Stomach smooth muscle (tissue), 2 donors: ENCODE results near the gene ZC2HC1B.
A peak's percentile ranks its signal among the peaks of the same experiment; 100 is the strongest.
"Not testable (repeated sequence)": the region's sequence is repeated elsewhere in the genome, so short reads cannot be mapped to it uniquely, and the experiment has no call there.

Experiments
- H3K27ac ChIP-seq: one replicate; pipeline ENCODE4 v1.7.0; 2013; ENCODE audit warnings: mild to moderate bottlenecking, low read length, inconsistent platforms
- H3K27me3 ChIP-seq, 2 donors: one replicate each; pipeline ENCODE4 v1.7.0; 2013; ENCODE audit warnings: low read length in 2 of 2; ENCODE audit not compliant: insufficient read depth in 2 of 2, control insufficient read depth in 1 of 2
- H3K36me3 ChIP-seq, 2 donors: one replicate each; pipeline ENCODE4 v1.7.0; 2013; ENCODE audit warnings: low read length in 2 of 2; ENCODE audit not compliant: control insufficient read depth in 2 of 2, insufficient read depth in 2 of 2
- H3K4me1 ChIP-seq: one replicate; pipeline ENCODE4 v1.7.0; 2013; ENCODE audit warnings: low read length; ENCODE audit not compliant: control insufficient read depth, insufficient read depth
- H3K4me3 ChIP-seq, 2 donors: one replicate each; pipeline ENCODE4 v1.7.0; 2013; ENCODE audit warnings: low read length in 2 of 2
- H3K9ac ChIP-seq, 2 donors: one replicate each; pipeline ENCODE4 v1.7.0; 2013; ENCODE audit warnings: low read length in 2 of 2, mild to moderate bottlenecking in 1 of 2
- H3K9me3 ChIP-seq, 2 donors: one replicate each; pipeline ENCODE4 v1.7.0; 2013; ENCODE audit warnings: low read length in 2 of 2; ENCODE audit not compliant: control insufficient read depth in 2 of 2
- donor health status: healthy.
- donor health status: Pancreatic carcinoma.

Gene ZC2HC1B

DNA sequence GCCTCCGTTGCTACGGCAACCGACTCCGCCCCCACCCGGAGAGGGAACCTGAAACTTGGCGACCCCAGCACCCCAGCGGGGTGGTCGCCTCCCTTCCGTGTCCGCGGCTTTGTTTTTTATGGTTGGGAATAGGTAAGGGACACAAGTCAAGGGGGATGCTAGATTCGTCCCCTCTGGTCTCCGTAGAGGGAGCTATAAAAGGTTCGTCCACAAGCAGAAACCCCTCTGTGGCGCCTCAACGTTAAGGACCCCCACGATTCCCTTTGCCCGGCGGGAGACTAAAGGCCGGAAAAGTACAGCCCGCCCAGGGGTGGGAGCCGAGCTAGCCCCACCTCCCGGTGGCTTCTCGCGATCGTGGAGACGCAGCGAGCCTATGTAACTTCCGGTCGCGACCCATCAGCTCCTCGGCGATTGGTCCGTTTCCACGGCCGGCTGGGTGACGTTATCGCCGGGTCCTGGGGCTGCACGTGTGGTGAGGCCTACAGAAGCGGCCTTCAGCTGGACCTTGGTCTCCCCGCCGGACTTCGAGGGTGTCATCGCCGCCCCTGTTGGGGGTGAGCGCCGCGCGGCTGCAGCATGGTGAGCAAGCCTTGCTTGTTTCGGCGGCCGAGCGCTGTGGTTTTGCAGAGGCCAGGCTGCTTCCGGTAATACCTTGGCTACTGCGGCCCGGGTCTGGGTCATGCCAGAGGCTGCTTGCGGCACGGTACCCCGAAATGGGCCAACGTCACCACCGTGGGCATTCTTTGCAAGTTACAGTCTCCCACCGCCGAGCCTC lies 21.2 kb upstream of the ZC2HC1B start, which contains the start of gene LTV1:
LTV1 (plus strand) TSS at position 437 of the 775 bp plus-strand sequence; CDS start at position 577, 140 bp downstream.
- peak within 1 kb of the TSS; percentile 98 for H3K27ac ChIP-seq
- H3K27me3 ChIP-seq: no peaks in the 10 kb centered on the region
- H3K36me3 ChIP-seq: peaks cover 20 to 30% of the 10 kb centered on the region in 2 donors
- H3K4me1 ChIP-seq: peaks cover 4% of the 10 kb centered on the region
- peak within 1 kb of the TSS; percentile 99 for H3K9ac ChIP-seq
- peak within 1 kb of the TSS; percentile 95 to 96 for H3K4me3 ChIP-seq
- no peaks in the 10 kb centered on the region for H3K9me3 ChIP-seq

DNA sequence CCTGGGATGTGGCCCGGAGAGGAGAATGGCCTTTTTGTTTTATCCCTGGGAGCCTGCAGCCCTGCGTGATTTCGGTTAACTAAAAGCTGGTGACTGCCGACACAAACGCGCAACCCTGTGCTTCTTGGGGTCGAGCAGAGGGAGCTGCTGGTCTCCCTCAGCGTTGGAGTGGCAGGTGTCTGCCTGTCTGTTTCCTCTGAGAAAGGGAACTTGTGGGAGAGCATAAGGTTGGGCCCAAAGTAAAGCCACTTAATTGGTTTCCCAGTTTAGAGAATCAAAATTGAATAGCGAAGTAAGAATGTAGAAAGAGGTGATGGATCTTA lies 20.6 kb upstream of the ZC2HC1B start:
- peak overlapping the region; percentile 98 for H3K27ac ChIP-seq
- H3K36me3 ChIP-seq: peaks cover 26 to 35% of the 10 kb centered on the region in 2 donors
- H3K9me3 ChIP-seq: no peaks in the 10 kb centered on the region
- no peaks in the 10 kb centered on the region for H3K27me3 ChIP-seq
- peak overlapping the region; percentile 99 for H3K9ac ChIP-seq
- H3K4me1 ChIP-seq: peaks cover 4% of the 10 kb centered on the region
- H3K4me3 ChIP-seq: peak overlapping the region; percentile 95 to 96

DNA sequence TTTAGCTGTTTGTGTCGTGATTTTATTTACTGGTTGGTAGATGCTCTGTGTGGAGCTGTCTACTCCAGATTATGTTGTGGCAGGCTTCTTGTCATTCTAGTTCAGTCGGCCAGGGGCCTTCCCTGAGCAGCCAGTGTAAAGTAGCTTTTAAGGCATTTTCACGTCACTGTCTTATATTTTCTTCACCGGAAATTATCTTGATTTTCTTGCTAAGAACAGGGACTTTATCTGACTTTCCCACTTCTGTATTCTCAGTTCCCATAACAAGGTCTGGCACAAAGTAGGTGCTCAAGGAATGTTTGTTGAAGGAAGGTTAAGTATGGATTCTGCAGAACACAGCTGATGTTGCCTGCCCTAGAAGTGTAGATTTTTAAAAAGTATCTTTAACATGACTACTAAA lies 20.3 kb upstream of the ZC2HC1B start:
- peak overlapping the region; percentile 95 to 96 for H3K4me3 ChIP-seq

DNA sequence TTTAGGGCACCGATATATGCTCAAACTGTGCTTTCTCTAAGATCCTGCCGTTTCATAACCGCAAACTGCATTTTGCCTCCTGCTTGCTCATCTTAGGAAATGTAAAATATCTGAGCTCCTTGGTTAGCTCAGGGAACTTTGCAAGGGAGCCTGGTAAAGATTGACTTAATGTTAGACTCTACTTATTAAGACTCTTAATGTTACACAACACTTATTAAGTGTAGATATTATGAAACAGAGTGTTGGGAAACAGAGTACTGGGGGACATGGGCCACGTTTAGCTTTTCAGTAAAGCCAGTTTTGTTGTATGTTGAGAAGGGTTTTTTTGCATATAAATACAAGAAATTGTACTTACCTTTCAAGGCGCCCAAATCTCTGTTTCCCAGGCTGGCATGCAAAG lies 19.2 kb upstream of the ZC2HC1B start:
- Histone ChIP-seq H3K9ac (no peak overlapping the region), H3K4me1 (peaks cover 4% of the 10 kb centered on the region), H3K27me3 (no peaks in the 10 kb centered on the region), H3K27ac (no peak overlapping the region), H3K36me3 (peaks cover 38 to 45% of the 10 kb centered on the region in 2 donors), H3K9me3 (no peaks in the 10 kb centered on the region), H3K4me3 (no peak overlapping the region)

More for the DNA sequence above, 20.3 kb upstream of the ZC2HC1B start:
- Histone ChIP-seq H3K27ac (no peak overlapping the region), H3K36me3 (peaks cover 30 to 38% of the 10 kb centered on the region in 2 donors), H3K9me3 (no peaks in the 10 kb centered on the region), H3K9ac (peak overlapping the region; percentile 99), H3K27me3 (no peaks in the 10 kb centered on the region), H3K4me1 (peaks cover 4% of the 10 kb centered on the region)

DNA sequence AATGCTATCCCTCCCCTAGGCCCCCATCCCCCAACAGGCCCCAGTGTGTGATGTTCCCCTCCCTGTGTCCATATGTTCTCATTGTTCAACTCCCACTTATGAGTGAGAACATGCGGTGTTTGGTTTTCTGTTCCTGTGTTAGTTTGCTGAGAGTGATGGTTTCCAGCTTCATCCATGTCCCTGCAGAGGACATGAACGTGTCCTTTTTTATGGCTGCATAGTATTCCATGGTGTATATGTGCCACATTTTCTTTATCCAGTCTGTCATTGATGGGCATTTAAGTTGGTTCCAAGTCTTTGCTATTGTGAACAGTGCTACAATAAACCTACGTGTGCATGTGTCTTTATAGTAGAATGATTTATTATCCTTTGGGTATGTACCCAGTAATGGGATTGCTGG lies 12.6 kb upstream of the ZC2HC1B start:
- H3K4me3 ChIP-seq, H3K9me3 ChIP-seq, H3K27ac ChIP-seq, H3K9ac ChIP-seq, H3K4me1 ChIP-seq, H3K27me3 ChIP-seq: not testable (repeated sequence)
- peaks cover 45% of the 10 kb centered on the region in 2 donors for H3K36me3 ChIP-seq

DNA sequence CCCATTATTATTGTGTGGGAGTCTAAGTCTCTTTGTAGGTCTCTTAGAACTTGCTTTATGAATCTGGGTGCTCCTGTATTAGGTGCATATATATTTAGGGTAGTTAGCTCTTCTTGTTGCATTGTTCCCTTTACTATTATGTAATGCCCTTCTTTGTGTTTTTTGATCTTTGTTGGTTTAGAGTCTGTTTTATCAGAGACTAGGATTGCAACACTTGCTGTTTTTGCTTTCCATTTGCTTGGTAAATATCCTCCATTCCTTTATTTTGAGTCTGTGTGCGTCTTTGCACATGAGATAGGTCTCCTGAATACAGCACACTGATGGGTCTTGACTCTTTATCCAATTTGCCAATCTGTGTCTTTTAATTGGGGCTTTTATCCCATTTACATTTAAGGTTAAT lies 9.2 kb upstream of the ZC2HC1B start:
- not testable (repeated sequence) for H3K9me3 ChIP-seq, H3K9ac ChIP-seq, H3K4me1 ChIP-seq, H3K27me3 ChIP-seq, H3K27ac ChIP-seq, H3K4me3 ChIP-seq
- peaks cover 43 to 47% of the 10 kb centered on the region in 2 donors for H3K36me3 ChIP-seq

DNA sequence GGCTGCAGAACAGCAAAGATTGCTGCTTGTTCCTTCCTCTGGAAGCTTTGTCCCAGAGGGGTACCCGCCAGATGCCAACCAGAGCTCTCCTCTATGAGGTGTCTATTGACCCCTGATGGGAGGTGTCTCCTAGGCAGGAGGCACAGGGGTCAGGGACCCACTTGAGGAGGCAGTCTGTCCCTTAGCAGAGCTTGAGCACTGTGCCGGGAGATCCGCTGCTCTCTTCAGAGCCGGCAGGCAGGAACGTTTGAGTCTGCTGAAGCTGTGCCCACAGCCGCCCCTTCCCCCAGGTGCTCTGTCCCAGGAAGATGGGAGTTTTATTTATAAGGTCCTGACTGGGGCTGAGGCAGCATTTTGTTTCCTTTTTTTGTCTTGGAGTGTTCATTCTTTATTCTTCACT lies 7.5 kb upstream of the ZC2HC1B start:
- H3K4me3 ChIP-seq, H3K9ac ChIP-seq, H3K27ac ChIP-seq, H3K27me3 ChIP-seq, H3K9me3 ChIP-seq, H3K4me1 ChIP-seq: not testable (repeated sequence)
- peaks cover 35 to 37% of the 10 kb centered on the region in 2 donors for H3K36me3 ChIP-seq

DNA sequence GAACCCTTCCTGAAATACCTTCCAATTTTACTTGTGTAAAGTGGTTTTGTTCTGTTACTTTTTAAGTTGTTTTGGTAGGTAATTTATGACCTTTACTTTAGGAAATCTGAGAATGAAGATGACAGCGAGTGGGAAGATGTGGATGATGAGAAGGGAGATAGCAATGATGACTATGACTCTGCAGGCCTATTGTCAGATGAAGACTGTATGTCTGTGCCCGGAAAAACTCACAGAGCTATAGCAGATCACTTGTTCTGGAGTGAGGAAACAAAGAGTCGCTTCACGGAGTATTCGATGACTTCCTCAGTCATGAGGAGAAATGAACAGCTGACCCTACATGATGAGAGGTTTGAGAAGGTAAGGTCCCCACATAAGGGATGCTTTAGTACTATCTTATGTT lies 6.6 kb upstream of the ZC2HC1B start:
- Histone ChIP-seq H3K36me3 (peaks cover 35 to 37% of the 10 kb centered on the region in 2 donors), H3K27me3 (no peaks in the 10 kb centered on the region), H3K4me1 (no peaks in the 10 kb centered on the region), H3K9ac (no peak overlapping the region), H3K9me3 (peaks cover 0 to 3% of the 10 kb centered on the region in 2 donors), H3K27ac (no peak overlapping the region), H3K4me3 (no peak overlapping the region)

DNA sequence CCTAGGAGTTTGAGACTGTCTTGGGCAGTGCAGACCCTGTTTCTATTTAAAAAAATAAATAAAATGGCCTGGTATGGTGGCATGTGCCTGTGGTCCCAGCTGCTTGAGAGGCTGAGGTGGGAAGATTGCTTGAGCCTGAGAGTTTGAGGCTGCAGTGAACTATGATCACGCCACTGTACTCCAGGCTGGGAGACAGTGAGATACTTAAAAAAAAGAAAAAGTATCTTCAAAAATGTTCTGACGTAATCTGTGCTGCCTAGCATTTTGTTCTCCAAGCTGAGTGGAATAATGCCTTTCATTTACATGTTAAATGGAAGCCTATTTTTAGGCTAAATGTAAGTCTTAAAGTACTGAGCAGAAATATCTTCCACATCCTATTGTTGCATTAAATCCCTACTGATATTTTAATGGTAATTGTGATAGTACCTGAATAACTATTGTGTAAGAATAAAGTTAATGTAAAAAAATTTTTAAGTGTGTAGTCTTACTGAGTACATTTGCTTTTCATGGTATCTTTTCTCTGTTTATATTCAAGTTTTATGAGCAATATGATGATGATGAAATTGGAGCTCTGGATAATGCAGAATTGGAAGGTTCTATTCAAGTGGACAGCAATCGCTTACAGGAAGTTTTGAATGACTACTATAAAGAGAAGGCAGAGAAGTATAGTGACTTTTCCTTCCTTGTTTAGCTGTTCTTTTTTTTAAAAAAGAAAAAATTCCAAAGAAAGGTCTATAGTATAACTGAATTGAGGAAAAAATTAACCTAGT lies 4.2 kb upstream of the ZC2HC1B start:
- Histone ChIP-seq H3K27me3 (no peaks in the 10 kb centered on the region), H3K9ac (no peak overlapping the region), H3K9me3 (peaks cover 0 to 3% of the 10 kb centered on the region in 2 donors), H3K4me1 (peaks cover 6% of the 10 kb centered on the region), H3K4me3 (no peak overlapping the region), H3K27ac (no peak overlapping the region), H3K36me3 (peaks cover 35 to 37% of the 10 kb centered on the region in 2 donors)

DNA sequence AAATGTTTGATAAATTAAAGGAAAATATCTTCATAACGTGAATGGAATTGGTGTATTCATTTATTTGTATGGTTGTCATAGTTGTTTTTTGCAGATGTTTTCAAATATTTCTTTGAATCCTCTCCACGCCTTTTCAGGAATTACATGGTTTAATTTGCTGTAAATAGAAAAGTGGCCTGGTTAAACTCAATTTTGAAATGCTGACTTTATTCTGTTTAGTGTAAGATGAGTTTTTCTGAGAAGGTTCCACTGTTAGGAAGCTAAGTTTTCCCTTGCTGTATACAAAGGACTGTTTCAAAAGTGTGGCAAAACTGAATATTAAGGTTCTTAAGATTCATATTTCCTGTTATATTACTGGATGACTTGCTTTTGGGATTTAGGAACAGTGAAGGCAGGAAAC lies 503 bp upstream of the ZC2HC1B start:
- Histone ChIP-seq H3K4me1 (peaks cover 11% of the 10 kb centered on the region), H3K27me3 (no peaks in the 10 kb centered on the region), H3K36me3 (peaks cover 8 to 11% of the 10 kb centered on the region in 2 donors), H3K9me3 (no peaks in the 10 kb centered on the region), H3K4me3 (no peak overlapping the region), H3K27ac (peak overlapping the region; percentile 50), H3K9ac (no peak overlapping the region)

DNA sequence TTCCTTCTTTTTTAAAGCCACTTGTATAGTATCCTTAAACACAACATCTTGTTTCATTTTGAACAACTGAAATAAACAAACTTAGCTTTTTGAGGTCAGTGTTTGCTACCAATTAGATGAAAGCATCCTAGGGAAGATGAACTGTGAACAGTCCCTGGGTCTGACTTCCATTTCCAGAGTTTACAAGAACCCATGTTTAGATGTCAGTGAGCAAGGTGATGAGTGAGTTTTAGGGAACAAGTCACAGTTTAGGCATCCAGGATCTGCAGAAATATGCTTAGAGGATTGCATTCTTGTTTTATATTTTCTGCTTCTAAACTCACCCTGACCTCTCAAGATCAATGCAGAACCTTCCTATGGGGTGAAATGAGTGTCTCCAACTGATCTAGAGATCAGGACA lies 3.0 kb downstream of the ZC2HC1B start:
- no peaks in the 10 kb centered on the region for H3K36me3 ChIP-seq
- H3K9ac ChIP-seq: no peak overlapping the region
- no peak overlapping the region for H3K27ac ChIP-seq
- no peaks in the 10 kb centered on the region for H3K9me3 ChIP-seq
- H3K4me1 ChIP-seq: peaks cover 11% of the 10 kb centered on the region
- no peaks in the 10 kb centered on the region for H3K27me3 ChIP-seq
- H3K4me3 ChIP-seq: no peak overlapping the region
